Coronary artery (tissue), 2 donors: ENCODE data around the gene VWA5B1.

Experiments
- DNase-seq: peaks from one replicate; pipeline ENCODE4 v3.0.0-alpha.2; 2017; ENCODE audit warnings: low spot score
- H3K27ac ChIP-seq, 2 donors: fragments of 200-600 bp; sonication (generic); one replicate each; pipeline ENCODE4 v1.5.1; 2016 to 2019
- H3K4me3 ChIP-seq: fragments of 200-600 bp; sonication (generic); 2 replicates; pipeline ENCODE4 v1.5.1; 2016; ENCODE audit warnings: mild to moderate bottlenecking, moderate library complexity
- CTCF ChIP-seq: fragments of 200-600 bp; sonication (generic); IDR thresholded peaks from one replicate; pipeline ENCODE4 v1.5.1; 2019; ENCODE audit warnings: antibody characterized with exemption

Gene VWA5B1

GRCh38 chr1:20347699-20348098 is 57.0 kb downstream of the VWA5B1 start:
- H3K27ac ChIP-seq: no peak overlapping the region
- no peak overlapping the region for H3K4me3 ChIP-seq
- TF ChIP-seq CTCF: no peak
- DNase-seq: no peak

GRCh38 chr1:20348326-20348915 is 57.7 kb downstream of the VWA5B1 start:
- Histone ChIP-seq H3K27ac (no peak overlapping the region), H3K4me3 (no peak overlapping the region)
- no peak for TF ChIP-seq CTCF
- no peak for DNase-seq

- Histone ChIP-seq H3K4me3 (no peak overlapping the region), H3K27ac (no peak overlapping the region)
- DNase-seq: no peak
- no peak for TF ChIP-seq CTCF
These were observed 58.9 kb downstream of the VWA5B1 start for GRCh38 chr1:20349561-20349960.

GRCh38 chr1:20349971-20350370 is 59.3 kb downstream of the VWA5B1 start:
- Histone ChIP-seq H3K4me3 (no peak overlapping the region), H3K27ac (no peak overlapping the region)
- TF ChIP-seq CTCF: no peak
- DNase-seq: no peak

- no peak overlapping the region for H3K27ac ChIP-seq
- no peak overlapping the region for H3K4me3 ChIP-seq
- no peak for DNase-seq
- no peak for TF ChIP-seq CTCF
These were observed 59.7 kb downstream of the VWA5B1 start for GRCh38 chr1:20350421-20350820.

- no peak for DNase-seq
- Histone ChIP-seq H3K27ac (no peak overlapping the region), H3K4me3 (no peak overlapping the region)
- no peak for TF ChIP-seq CTCF
These were observed 61.4 kb downstream of the VWA5B1 start for GRCh38 chr1:20351911-20352701.

GRCh38 chr1:20353836-20354235 is 63.2 kb downstream of the VWA5B1 start:
- H3K27ac ChIP-seq: no peak overlapping the region
- H3K4me3 ChIP-seq: no peak overlapping the region
- DNase-seq: no peak
- no peak for TF ChIP-seq CTCF
